ENCODE data around the gene MRPL49. TPM values are rescaled to one million over a fixed set of nuclear protein-coding genes. Genes with fewer than 3 reads are reported as not detected.

MRPL49 gene
- total and polyA plus RNA-seq, 9 of the 15 experiments (the other 6 are each of a cell fraction or from before 2014, with no cell fraction given): 74.3 to 132 (median 91.2) TPM

- TF ChIP-seq ZNF740 (CRISPR knock-in tag; IDR thresholded peaks at IDR 0.05) (peak; percentile 46; the same call in 1 of the 2 replicates), ZNF740 (tag; IDR thresholded peaks at IDR 0.05) (no peak), PRDM10 (IDR thresholded peaks at IDR 0.05; ENCODE audit: partially characterized antibody) (peak; percentile 4), NFYB (IDR thresholded peaks at IDR 0.05; ENCODE audit: extremely low read depth, insufficient read length) (no peak), YY1 (IDR thresholded peaks at IDR 0.05; ENCODE audit: borderline replicate concordance in 1 of 3, control insufficient read depth in 1 of 3, extremely low read depth in 1 of 3, insufficient read depth in 3 of 3, insufficient read length in 1 of 3, insufficient replicate concordance in 2 of 3, low read depth in 1 of 3, low read length in 2 of 3) (peak in 1 of 3 experiments; percentile 41), ESRRA (IDR thresholded peaks at IDR 0.05; ENCODE audit: borderline replicate concordance, low read depth) (no peak), MAZ (CRISPR knock-in tag; conservative IDR thresholded peaks at IDR 0.05 in 1 of 2, IDR thresholded peaks at IDR 0.05 in 1 of 2) (peak in 1 of 2 experiments; percentile 47; a peak in 1 of 4 replicates), NR3C1 (CRISPR knock-in tag; IDR thresholded peaks at IDR 0.05) (no peak), NRF1 (conservative IDR thresholded peaks at IDR 0.05 in 1 of 2, IDR thresholded peaks at IDR 0.05 in 1 of 2) (peak; percentile 49 to 54), SIN3A (IDR thresholded peaks at IDR 0.05; ENCODE audit: borderline replicate concordance in 2 of 2, control insufficient read depth in 1 of 2, low read depth in 2 of 2, low read length in 2 of 2) (0 out of 4 replicates have a peak, but pooled peaks of 1 of the 2 experiments have one; percentile 17), POLR2H (tag; IDR thresholded peaks at IDR 0.05; ENCODE audit: low read depth) (no peak), EHMT2 (IDR thresholded peaks at IDR 0.05) (no peak), ATF6 (CRISPR knock-in tag; IDR thresholded peaks at IDR 0.05) (0 out of 2 replicates have a peak, but pooled peaks have one; percentile 34), SPI1 (IDR thresholded peaks at IDR 0.05; ENCODE audit: borderline replicate concordance, low read depth, low read length) (peak; percentile 84; the same call in 1 of the 2 replicates), CBFB (CRISPR knock-in tag; IDR thresholded peaks at IDR 0.05) (peak; percentile 26; the same call in 1 of the 2 replicates), TSC22D4 (tag; IDR thresholded peaks at IDR 0.05) (no peak)
Measured at GRCh38 chr11:65132988-65133700, 11.0 kb downstream of the MRPL49 start (continued).
